Right lobe of liver (tissue), 6 donors: Measurements from ENCODE around the gene LDB2. TPM values are rescaled to one million over a fixed set of nuclear protein-coding genes. Genes with fewer than 3 reads are reported as not detected.
"Not testable (repeated sequence)": the region's sequence is repeated elsewhere in the genome, so short reads cannot be mapped to it uniquely, and the experiment has no call there.

Source experiments
- ATAC-seq, 4 donors: fragments of 200-7000 bp; cut with Tn5 transposase; one replicate each; pipeline ENCODE4 v1.9.1; 2020; ENCODE audit warnings: mild to moderate bottlenecking in 4 of 4, moderate library complexity in 4 of 4
- DNase-seq, 3 donors: peaks; one replicate each; pipeline ENCODE4 v3.0.0-alpha.2; 2020
- H3K27ac ChIP-seq, 3 donors: fragments of 200-600 bp; one replicate each; pipeline ENCODE4 v1.8.0; 2022
- H3K27me3 ChIP-seq, 2 donors: fragments of 200-600 bp; one replicate each; pipeline ENCODE4 v1.8.0; 2022
- H3K36me3 ChIP-seq, 4 donors: fragments of 200-600 bp; sonication (generic) in 1 of 4; one replicate each; pipeline versions ENCODE4 v1.5.1 to v1.8.0; 2017 to 2022; ENCODE audit warnings: control low read depth in 1 of 4
- H3K4me1 ChIP-seq, 4 donors: fragments of 200-600 bp; sonication (generic) in 1 of 4; one replicate each; pipeline versions ENCODE4 v1.5.1 to v1.8.0; 2017 to 2022; ENCODE audit warnings: control low read depth in 1 of 4
- H3K4me3 ChIP-seq, 3 donors: fragments of 200-600 bp; one replicate each; pipeline ENCODE4 v1.8.0; 2022
- H3K9me3 ChIP-seq, 4 donors: fragments of 200-600 bp; sonication (generic) in 1 of 4; one replicate each; pipeline versions ENCODE4 v1.5.1 to v1.8.0; 2017 to 2022; ENCODE audit warnings: control low read depth in 1 of 4
- CTCF ChIP-seq, 4 donors: fragments of 200-600 bp in 3 of 4; fragments of 450-650 bp in 1 of 4; IDR thresholded peaks; one replicate each; pipeline versions ENCODE4 v1.5.1 to v1.8.0; 2016 to 2022; ENCODE audit warnings: antibody characterized with exemption in 4 of 4, mild to moderate bottlenecking in 2 of 4
- POLR2A ChIP-seq: fragments of 450-650 bp; IDR thresholded peaks from one replicate; pipeline ENCODE4 v1.6.1; 2017; ENCODE audit warnings: antibody characterized with exemption, mild to moderate bottlenecking
- WGBS: methylation state at CpG from one replicate; pipeline ENCODE4 v1.1.6; 2018; ENCODE audit warnings: low coverage, low lambda C conversion rate; ENCODE audit not compliant: insufficient coverage; ENCODE audit errors: missing lambda C conversion rate; 5-methylcytosine and 5-hydroxymethylcytosine counted together
- intact Hi-C, 2 donors: fragments of 100-400 bp; cut with DNase I; formaldehyde crosslinking; loops; one replicate each; pipeline versions ENCODE4 v1.11.2 to v1.14.1; 2022
- total RNA-seq, 6 experiments: library from RNA; depleted of rRNA in 2 of 6; stranded (reverse); fragments of >200 nt in 2 of 6; fragmentation: NEBNext Ultra II Directional in 3 of 6; extraction: Animal tissue kit (Norgen Biotek cat#: 25700) in 3 of 6; gene quantifications; one replicate each; pipeline versions ENCODE4 v1.1.0 to v1.2.4, GENCODE V29; 2016 to 2023
- donor health status: DM: no; HTN: yes; CAD: no.
- donor health status: DM: no; HTN: no; CAD: no.
- donor health status: DM: no; HTN: no; CAD: no.
- donor health status: DM: no; HTN: yes; CAD: no.
- donor health status: DM: no; HTN: yes; CAD: no.

LDB2 gene
- total RNA-seq, 6 experiments from 2014 or later = 11.4 to 26.6 (median 17.3) TPM

DNA sequence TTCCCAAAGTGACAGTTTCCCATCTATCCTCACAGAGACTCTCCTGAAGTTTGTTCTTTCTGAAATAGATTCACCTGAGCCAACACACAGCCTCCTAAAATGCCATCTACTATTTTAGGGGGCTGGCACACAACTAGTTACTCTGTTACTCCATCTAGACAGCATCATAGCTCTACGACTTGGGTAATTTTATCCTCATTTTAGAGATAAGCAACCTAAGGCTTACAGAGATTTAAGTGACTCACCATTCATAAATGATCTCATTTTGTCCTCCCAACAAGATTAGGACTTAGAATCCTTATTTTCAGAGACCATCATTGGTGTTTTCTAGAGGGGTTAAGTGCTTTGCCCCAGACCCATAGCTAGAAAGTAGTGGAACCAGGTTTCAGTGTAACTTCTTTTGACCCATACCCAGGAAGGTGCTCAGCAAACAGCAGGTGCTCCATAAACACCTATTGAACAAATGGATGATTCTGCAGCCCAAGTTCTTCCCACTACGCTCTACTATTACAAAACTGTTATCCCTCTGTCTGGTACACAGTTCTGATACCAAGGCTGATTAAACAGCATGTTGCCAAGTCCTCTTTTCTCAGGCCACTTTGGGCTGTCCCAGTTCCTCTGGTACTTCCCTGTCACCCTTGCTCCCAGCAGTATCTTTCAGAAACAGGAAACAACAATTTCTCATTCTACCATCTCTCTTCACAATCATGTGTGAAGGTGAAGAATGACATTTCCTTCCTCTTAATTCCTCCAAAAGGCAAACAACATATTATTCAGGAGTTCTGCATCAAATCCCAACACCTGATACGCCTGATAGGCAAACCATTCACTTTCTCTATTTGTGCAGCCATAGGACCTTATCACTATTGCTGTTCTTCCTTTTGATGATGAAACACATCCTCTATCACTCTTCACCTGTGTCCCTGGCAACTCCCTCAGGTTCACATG is 367.5 kb downstream of the LDB2 start:
- intact Hi-C loops = no loop called here
- H3K27ac ChIP-seq = no peak overlapping the region
- no peaks in the 10 kb centered on the region for H3K9me3 ChIP-seq
- H3K4me3 ChIP-seq = no peak overlapping the region
- H3K4me1 ChIP-seq = peaks cover 0 to 4% (median 0%) of the 10 kb centered on the region in 4 donors
- WGBS = 38% methylated on average over 2 of the region's 3 CpGs
- no peak for DNase-seq
- no peaks in the 10 kb centered on the region for H3K36me3 ChIP-seq
- H3K27me3 ChIP-seq = no peaks in the 10 kb centered on the region
- ATAC-seq = no peak
- TF ChIP-seq POLR2A (no peak), CTCF (IDR thresholded peaks at IDR 0.05) (no peak)

DNA sequence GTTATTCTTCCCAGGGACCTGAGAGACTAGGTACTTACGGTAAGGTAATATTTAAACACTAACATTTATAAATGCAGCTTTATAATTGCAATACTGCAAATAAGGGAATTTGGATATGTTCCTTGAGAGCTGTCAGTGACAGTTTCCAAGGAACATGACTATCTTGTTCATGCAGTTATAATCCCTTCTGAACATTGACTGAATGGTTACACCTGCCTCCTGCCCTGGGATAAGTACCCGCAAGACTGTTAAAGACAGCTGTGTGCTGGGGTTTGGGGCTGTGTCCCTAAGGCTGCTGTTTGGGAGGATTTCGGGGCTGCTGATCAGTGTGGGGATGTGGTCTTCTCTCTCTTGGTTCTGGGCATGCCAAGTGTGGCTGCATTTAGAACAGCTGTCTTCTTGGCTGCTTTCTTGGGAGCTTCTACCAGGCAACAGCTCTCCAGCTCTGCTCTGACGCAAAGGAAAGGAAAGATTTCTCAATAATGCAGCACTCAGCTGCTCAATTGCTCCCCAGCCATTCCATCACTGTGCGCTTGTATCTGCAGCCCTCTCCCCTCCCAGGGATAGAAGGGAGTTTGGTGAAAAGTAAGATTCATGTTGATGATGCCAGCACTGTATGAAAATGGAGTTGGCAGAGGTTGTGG is 373.4 kb downstream of the LDB2 start:
- no peaks in the 10 kb centered on the region for H3K36me3 ChIP-seq
- WGBS = 57% methylated on average over 3 of the region's 5 CpGs
- intact Hi-C loops = no loop called here
- TF ChIP-seq CTCF (IDR thresholded peaks at IDR 0.05) = no peak
- TF ChIP-seq POLR2A = no peak
- no peak overlapping the region for H3K27ac ChIP-seq
- H3K9me3 ChIP-seq = no peaks in the 10 kb centered on the region
- H3K4me3 ChIP-seq = no peak overlapping the region
- ATAC-seq (no peak), DNase-seq (no peak)
- H3K4me1 ChIP-seq = no peaks in the 10 kb centered on the region
- no peaks in the 10 kb centered on the region for H3K27me3 ChIP-seq

GRCh38 chr4:16524406-16524805 is 374.0 kb downstream of the LDB2 start:
- no peak overlapping the region for H3K27ac ChIP-seq
- H3K27me3 ChIP-seq = no peaks in the 10 kb centered on the region
- WGBS = 31% methylated on average over 4 of the region's 5 CpGs
- no peaks in the 10 kb centered on the region for H3K4me1 ChIP-seq
- no peak for TF ChIP-seq POLR2A
- no peak for ATAC-seq
- intact Hi-C loops = no loop called here
- H3K9me3 ChIP-seq = no peaks in the 10 kb centered on the region
- no peak overlapping the region for H3K4me3 ChIP-seq
- H3K36me3 ChIP-seq = no peaks in the 10 kb centered on the region
- no peak for DNase-seq

DNA sequence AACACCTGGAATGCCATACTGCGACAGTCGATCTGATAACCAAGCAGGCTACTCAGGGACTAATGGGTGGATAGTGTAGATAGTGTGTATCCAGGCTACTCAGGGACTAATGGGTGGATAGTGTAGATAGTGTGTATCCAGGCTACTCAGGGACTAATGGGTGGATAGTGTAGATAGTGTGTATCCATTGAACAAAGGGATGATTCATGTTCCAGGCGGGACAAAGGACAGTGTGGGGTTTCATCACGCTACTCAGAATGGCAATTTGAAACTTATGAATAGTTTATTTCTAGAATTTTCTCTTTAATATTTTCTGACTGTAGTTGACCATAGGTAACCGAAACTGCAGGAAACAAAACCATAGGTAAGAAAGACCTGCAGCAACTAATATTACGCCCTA is 374.9 kb downstream of the LDB2 start:
- intact Hi-C loops = not testable (repeated sequence)

DNA sequence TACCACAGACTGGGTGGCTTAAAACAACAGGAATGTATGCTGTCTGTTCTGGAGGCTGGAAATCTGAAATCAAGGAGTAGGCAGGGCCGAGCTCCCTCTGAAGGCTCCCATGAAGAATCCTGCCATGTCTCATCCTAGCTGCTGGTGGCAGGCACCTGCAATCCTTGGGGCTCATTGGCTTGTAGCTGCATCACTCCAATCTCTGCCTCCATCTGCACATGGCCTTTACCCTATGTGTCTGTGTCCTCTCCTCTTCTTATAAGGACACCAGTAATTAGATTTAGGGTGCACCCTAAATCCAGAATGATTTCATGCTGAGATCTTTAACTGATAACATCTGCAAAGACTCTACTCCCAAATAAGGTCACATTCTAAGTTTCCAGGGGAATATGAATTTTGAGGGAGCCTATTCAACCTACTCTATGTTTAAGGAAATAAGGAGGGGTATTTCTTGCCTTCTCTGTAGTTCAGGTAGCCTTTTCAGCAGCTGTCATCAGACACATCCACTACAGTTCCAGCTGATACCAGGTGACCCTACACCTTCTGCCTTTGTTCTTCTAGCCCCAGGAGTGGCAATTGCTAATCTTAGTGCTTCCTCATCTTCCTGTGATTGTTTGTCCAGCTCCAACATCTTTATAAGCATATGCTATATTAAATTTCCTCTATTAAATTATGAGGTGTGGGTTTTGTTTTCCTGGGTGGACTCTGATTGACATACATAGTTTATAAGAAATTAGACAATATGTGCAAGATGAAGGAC is 377.1 kb downstream of the LDB2 start:
- intact Hi-C loops = no loop called here
- ATAC-seq (peak in 1 of 4 donors; percentile 12), DNase-seq (no peak)
- WGBS = no CpG with 5 or more reads among the region's 1 CpG
- no peak for TF ChIP-seq POLR2A
- TF ChIP-seq CTCF (IDR thresholded peaks at IDR 0.05) = no peak
- Histone ChIP-seq H3K9me3 (no peaks in the 10 kb centered on the region), H3K4me3 (no peak overlapping the region), H3K36me3 (no peaks in the 10 kb centered on the region), H3K27me3 (no peaks in the 10 kb centered on the region), H3K27ac (no peak overlapping the region), H3K4me1 (no peaks in the 10 kb centered on the region)

More for the DNA sequence above, 374.9 kb downstream of the LDB2 start:
- ATAC-seq, H3K27me3 ChIP-seq, H3K36me3 ChIP-seq, H3K4me3 ChIP-seq, DNase-seq, H3K4me1 ChIP-seq, H3K9me3 ChIP-seq, H3K27ac ChIP-seq: not testable (repeated sequence)
- 60% methylated on average over 6 of the region's 6 CpGs for WGBS
